ENCODE measurements around the gene STUB1.

DNA sequence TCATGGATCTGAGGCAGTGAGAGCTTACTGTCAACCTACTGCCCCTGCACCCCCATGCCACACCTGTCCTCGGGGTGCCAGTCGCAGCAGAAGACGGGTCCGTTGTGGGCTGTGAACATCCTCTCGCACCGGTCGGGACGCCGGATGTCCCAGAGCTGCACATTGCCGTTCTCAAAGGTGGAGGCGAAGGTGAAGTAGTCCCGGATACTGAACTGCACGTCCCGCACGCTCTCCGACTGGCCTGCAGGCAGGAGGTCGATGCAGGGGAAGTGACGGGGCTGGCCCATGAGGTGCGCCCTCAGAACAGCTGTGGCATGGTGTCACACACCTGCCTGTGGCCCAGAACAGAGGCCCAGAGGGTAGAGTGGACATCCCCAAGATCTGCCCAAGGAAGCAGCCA lies 7.3 kb downstream of the STUB1 start:
- TF ChIP-seq CTCF (IDR thresholded peaks at IDR 0.05; ENCODE audit: borderline replicate concordance, extremely low read depth, low read length, poor library complexity, severe bottlenecking) (no peak), EZH2 (IDR thresholded peaks at IDR 0.05; ENCODE audit: borderline replicate concordance, low read depth, low read length, severe bottlenecking) (no peak)

Data from DND-41 (cell line).